ENCODE results near the gene CASKIN1.
"Not testable (repeated sequence)": the region's sequence is repeated elsewhere in the genome, so short reads cannot be mapped to it uniquely, and the experiment has no call there.

CASKIN1 gene

GRCh38 chr16:2209258-2210008 is 13.0 kb upstream of the CASKIN1 start:
- no peak for DNase-seq (ENCODE audit: low read depth)

GRCh38 chr16:2208772-2209171 is 12.4 kb upstream of the CASKIN1 start:
- DNase-seq (ENCODE audit: low read depth) = no peak

GRCh38 chr16:2208308-2208707 is 11.9 kb upstream of the CASKIN1 start:
- DNase-seq (ENCODE audit: low read depth) = no peak

GRCh38 chr16:2207872-2208271 is 11.5 kb upstream of the CASKIN1 start:
- no peak for DNase-seq (ENCODE audit: low read depth)

GRCh38 chr16:2206780-2207433 is 10.5 kb upstream of the CASKIN1 start:
- no peak for DNase-seq (ENCODE audit: low read depth)

GRCh38 chr16:2206420-2206779 is 10.0 kb upstream of the CASKIN1 start:
- no peak for DNase-seq (ENCODE audit: low read depth)

- no peak for DNase-seq (ENCODE audit: low read depth)
Measured at GRCh38 chr16:2205967-2206313, 9.5 kb upstream of the CASKIN1 start.

GRCh38 chr16:2205104-2205966 is 8.9 kb upstream of the CASKIN1 start, which contains the start of gene MLST8:
Gene MLST8 (plus strand): TSS chr16:2205454. CDS start chr16:2206086, 632 bp downstream.
- DNase-seq (ENCODE audit: low read depth) = peak; percentile 61

GRCh38 chr16:2204416-2205103 is 8.2 kb upstream of the CASKIN1 start:
- no peak for DNase-seq (ENCODE audit: low read depth)

GRCh38 chr16:2203119-2203688 is 6.8 kb upstream of the CASKIN1 start:
- DNase-seq (ENCODE audit: low read depth) = not testable (repeated sequence)

GRCh38 chr16:2200313-2200712 is 3.9 kb upstream of the CASKIN1 start:
- no peak for DNase-seq (ENCODE audit: low read depth)

- DNase-seq (ENCODE audit: low read depth) = no peak
Measured at GRCh38 chr16:2199621-2200139, 3.3 kb upstream of the CASKIN1 start.

GRCh38 chr16:2199095-2199494 is 2.7 kb upstream of the CASKIN1 start:
- no peak for DNase-seq (ENCODE audit: low read depth)

- DNase-seq (ENCODE audit: low read depth) = no peak
Measured at GRCh38 chr16:2198283-2198682, 1.9 kb upstream of the CASKIN1 start.

GRCh38 chr16:2197765-2198164 is 1.4 kb upstream of the CASKIN1 start:
- DNase-seq (ENCODE audit: low read depth) = no peak

- no peak for DNase-seq (ENCODE audit: low read depth)
Measured at GRCh38 chr16:2196981-2197511, 641 bp upstream of the CASKIN1 start.

- DNase-seq (ENCODE audit: low read depth) = no peak
Measured at GRCh38 chr16:2195322-2196161, 863 bp downstream of the CASKIN1 start.

- DNase-seq (ENCODE audit: low read depth) = no peak
Measured at GRCh38 chr16:2194852-2195321, 1.5 kb downstream of the CASKIN1 start.

GRCh38 chr16:2194166-2194834 is 2.1 kb downstream of the CASKIN1 start:
- DNase-seq (ENCODE audit: low read depth) = peak; percentile 13

- DNase-seq (ENCODE audit: low read depth) = no peak
Measured at GRCh38 chr16:2191446-2191706, 5.0 kb downstream of the CASKIN1 start.

Data from stromal cell of bone marrow (primary cell).